Pancreas (tissue), 10 donors: ENCODE data around the gene HS6ST1. TPM values are rescaled to one million over a fixed set of nuclear protein-coding genes. Genes with fewer than 3 reads are reported as not detected.
A peak's percentile ranks its signal among the peaks of the same experiment; 100 is the strongest.

Experiments used
- ATAC-seq, 4 donors: fragments of 200-7000 bp; cut with Tn5 transposase; one replicate each; pipeline versions ENCODE4 v1.8.0 to v1.9.1; 2020; ENCODE audit warnings: mild to moderate bottlenecking in 4 of 4, moderate library complexity in 4 of 4
- DNase-seq, 6 donors: peaks; one replicate each; pipeline ENCODE4 v3.0.0-alpha.2; 2020
- FAIRE-seq: peaks from 2 replicates; lab custom pipeline; 2012; peaks lifted over from hg19 to GRCh38; lab: Jason Lieb, UNC
- H3K27ac ChIP-seq, 4 donors: fragments of 200-600 bp; sonication (generic); 1 replicate in 3 of 4; 2 replicates in 1 of 4; pipeline versions ENCODE4 v1.5.0 to v1.8.0; 2020
- H3K27me3 ChIP-seq, 4 donors: fragments of 200-600 bp; one replicate each; pipeline ENCODE4 v1.8.0; 2021
- H3K36me3 ChIP-seq, 3 donors: fragments of 200-600 bp; sonication (generic) in 1 of 3; one replicate each; pipeline versions ENCODE4 v1.5.0 to v1.8.0; 2020 to 2021
- H3K4me1 ChIP-seq, 3 donors: fragments of 200-600 bp; one replicate each; pipeline ENCODE4 v1.8.0; 2021
- H3K4me3 ChIP-seq, 4 donors: fragments of 200-600 bp; sonication (generic) in 2 of 4; one replicate each; pipeline versions ENCODE4 v1.5.0 to v1.8.0; 2020 to 2021
- H3K9me3 ChIP-seq, 4 donors: fragments of 200-600 bp; one replicate each; pipeline ENCODE4 v1.8.0; 2021
- WGBS, 2 donors: extraction: QIAGEN DNeasy Blood & Tissue Kit; methylation state at CpG; one replicate each; pipeline ENCODE4 v1.1.7; 2013; 5-methylcytosine and 5-hydroxymethylcytosine counted together
- intact Hi-C, 3 donors: fragments of 100-400 bp; cut with DNase I; formaldehyde crosslinking; loops; one replicate each; pipeline versions ENCODE4 v1.11.1 to v1.14.2; 2022
- polyA plus RNA-seq, 2 donors: library from polyadenylated mRNA; stranded (reverse); fragments of 200-250 nt; gene quantifications; one replicate each; pipeline ENCODE4 v1.2.3, GENCODE V29; 2013
- total RNA-seq, 6 donors: library from RNA; stranded (reverse); fragmentation: NEBNext Ultra II Directional in 4 of 6; extraction: Animal tissue kit (Norgen Biotek cat#: 25700) in 4 of 6; gene quantifications; one replicate each; pipeline versions ENCODE4 v1.2.1 to v1.2.4, GENCODE V29; 2021 to 2023
- TF ChIP-seq, protein P1 (sequence below), 4 donors: fragments of 200-600 bp; sonication (generic) in 3 of 4; IDR thresholded peaks; one replicate each; pipeline versions ENCODE4 v1.5.0 to v1.8.0; 2021; ENCODE audit warnings: antibody characterized with exemption in 4 of 4
- donor health status: healthy with polysubstance abuse.
- donor health status: DM: no; HTN: no; CAD: no; lungs with moderate emphysema.
- donor health status: DM: no; HTN: no; CAD: no.
- donor health status: control.
- donor health status: control.
- donor health status: Bipolar disorder and iron deficiency.
- donor health status: DM: yes; HTN: yes; CAD: no.
- donor health status: DM: no; HTN: no; CAD: no.
- donor health status: DM: no; HTN: no; CAD: no.
- donor health status: DM: yes; HTN: yes; CAD: no.

The HS6ST1 gene
- total and polyA plus RNA-seq, 8 donors = 20.7 to 47.8 (median 25.5) TPM

DNA sequence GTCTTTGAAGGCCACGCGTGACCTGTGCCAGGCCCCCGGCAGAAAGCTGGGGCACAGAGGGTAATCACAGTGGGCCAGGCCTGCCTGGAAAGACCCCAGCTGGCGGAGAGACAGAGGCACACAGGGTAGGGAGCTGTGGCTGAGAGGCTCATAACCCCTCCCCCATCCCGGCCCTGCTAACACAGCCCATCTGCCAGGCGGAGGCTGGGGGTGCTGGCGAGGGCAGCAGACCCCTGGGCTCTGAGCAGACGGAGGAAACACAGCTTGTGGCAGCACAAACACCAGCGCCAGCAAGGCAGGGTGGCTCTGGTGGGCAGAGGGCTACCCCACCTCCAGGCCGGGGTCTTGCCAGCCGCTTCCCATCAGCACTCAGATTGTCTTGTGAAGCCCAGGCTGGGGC is 19.0 kb downstream of the HS6ST1 start:
- Histone ChIP-seq H3K36me3 (no peaks in the 10 kb centered on the region), H3K4me1 (peaks cover 0 to 2% (median under 1%) of the 10 kb centered on the region in 3 donors), H3K9me3 (no peaks in the 10 kb centered on the region), H3K27me3 (no peaks in the 10 kb centered on the region), H3K27ac (no peak overlapping the region), H3K4me3 (no peak overlapping the region)
- TF ChIP-seq, protein P1, sequence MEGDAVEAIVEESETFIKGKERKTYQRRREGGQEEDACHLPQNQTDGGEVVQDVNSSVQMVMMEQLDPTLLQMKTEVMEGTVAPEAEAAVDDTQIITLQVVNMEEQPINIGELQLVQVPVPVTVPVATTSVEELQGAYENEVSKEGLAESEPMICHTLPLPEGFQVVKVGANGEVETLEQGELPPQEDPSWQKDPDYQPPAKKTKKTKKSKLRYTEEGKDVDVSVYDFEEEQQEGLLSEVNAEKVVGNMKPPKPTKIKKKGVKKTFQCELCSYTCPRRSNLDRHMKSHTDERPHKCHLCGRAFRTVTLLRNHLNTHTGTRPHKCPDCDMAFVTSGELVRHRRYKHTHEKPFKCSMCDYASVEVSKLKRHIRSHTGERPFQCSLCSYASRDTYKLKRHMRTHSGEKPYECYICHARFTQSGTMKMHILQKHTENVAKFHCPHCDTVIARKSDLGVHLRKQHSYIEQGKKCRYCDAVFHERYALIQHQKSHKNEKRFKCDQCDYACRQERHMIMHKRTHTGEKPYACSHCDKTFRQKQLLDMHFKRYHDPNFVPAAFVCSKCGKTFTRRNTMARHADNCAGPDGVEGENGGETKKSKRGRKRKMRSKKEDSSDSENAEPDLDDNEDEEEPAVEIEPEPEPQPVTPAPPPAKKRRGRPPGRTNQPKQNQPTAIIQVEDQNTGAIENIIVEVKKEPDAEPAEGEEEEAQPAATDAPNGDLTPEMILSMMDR (IDR thresholded peaks at IDR 0.05) = no peak
- FAIRE-seq (no peak), ATAC-seq (no peak), DNase-seq (peak in 3 of 6 donors; percentile 27 to 60 (median 44))
- WGBS, 2 donors = 94% methylated on average over 11 of the region's 11 CpGs
- intact Hi-C loops = loop anchor here in 1 of 3 donors (10.0 kb wide), 1 partner anchor 125 kb away; no protein-coding TSS in a partner anchor

DNA sequence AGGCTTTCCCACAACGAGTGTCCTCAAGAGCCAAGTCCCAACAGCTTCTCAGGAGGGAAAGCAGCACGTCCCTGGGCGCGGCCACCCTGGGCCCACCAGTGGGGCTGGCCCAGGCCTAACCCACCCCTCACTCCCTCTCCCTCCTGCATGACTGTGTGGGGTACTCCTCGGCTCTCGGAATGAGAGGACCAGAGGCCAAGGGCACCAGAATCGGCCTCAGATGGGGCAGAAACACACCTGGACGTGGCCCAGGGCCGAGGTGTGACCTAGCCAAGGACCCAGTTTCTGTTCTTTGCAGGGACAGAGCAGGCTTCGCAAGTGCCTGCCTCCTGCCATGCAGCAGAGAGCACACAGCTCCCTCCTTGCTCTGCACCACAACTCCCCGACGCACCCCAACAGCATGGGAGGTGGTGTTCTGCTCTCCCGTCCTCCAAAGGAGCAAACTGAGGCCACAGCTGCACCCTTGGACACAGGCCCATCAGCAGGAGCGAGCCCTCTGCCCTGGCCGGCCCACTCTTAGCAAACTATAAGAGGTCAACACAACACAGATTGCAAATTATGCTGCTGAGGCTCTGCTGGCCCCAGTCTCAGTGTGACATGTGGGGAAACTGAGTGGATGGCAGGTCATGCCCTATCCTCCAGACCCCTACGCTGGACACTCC is 19.7 kb downstream of the HS6ST1 start:
- Histone ChIP-seq H3K27me3 (no peaks in the 10 kb centered on the region), H3K36me3 (no peaks in the 10 kb centered on the region), H3K4me3 (no peak overlapping the region), H3K4me1 (no peaks in the 10 kb centered on the region), H3K9me3 (no peaks in the 10 kb centered on the region), H3K27ac (no peak overlapping the region)
- DNase-seq = peak in 3 of 6 donors; percentile 15 to 49 (median 44)
- TF ChIP-seq, protein P1 (IDR thresholded peaks at IDR 0.05) = no peak
- FAIRE-seq = no peak
- intact Hi-C loops = no loop called here
- no peak for ATAC-seq
- 82 to 83% methylated on average over 16 of the region's 16 CpGs for WGBS, 2 donors

DNA sequence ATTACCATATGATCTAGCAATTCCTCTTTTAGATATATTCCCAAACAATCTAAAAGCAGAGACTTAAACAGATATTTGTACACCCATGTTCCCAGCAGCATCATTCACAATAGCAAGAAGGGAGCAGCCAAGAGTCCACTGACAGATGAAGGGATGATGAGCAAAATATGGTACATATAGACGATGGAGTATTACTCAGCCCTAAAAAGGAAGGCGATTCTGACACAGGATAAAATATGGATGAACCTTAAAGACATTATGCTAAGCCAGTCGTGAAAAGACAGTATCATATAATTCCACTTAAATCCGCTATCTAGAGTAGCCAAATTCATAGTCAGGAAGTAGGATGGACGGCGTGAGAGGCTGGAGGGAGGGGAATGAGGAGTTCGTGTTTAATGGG is 20.4 kb downstream of the HS6ST1 start:
- DNase-seq (no peak), FAIRE-seq (no peak), ATAC-seq (no peak)
- no peaks in the 10 kb centered on the region for H3K9me3 ChIP-seq
- H3K4me3 ChIP-seq = no peak overlapping the region
- no peak overlapping the region for H3K27ac ChIP-seq
- peaks cover 0 to 1% (median 0%) of the 10 kb centered on the region in 3 donors for H3K4me1 ChIP-seq
- intact Hi-C loops = no loop called here
- no peaks in the 10 kb centered on the region for H3K27me3 ChIP-seq
- H3K36me3 ChIP-seq = no peaks in the 10 kb centered on the region
- WGBS, 2 donors = 95 to 98% methylated on average over 7 of the region's 7 CpGs
- TF ChIP-seq, protein P1 (IDR thresholded peaks at IDR 0.05) = no peak

DNA sequence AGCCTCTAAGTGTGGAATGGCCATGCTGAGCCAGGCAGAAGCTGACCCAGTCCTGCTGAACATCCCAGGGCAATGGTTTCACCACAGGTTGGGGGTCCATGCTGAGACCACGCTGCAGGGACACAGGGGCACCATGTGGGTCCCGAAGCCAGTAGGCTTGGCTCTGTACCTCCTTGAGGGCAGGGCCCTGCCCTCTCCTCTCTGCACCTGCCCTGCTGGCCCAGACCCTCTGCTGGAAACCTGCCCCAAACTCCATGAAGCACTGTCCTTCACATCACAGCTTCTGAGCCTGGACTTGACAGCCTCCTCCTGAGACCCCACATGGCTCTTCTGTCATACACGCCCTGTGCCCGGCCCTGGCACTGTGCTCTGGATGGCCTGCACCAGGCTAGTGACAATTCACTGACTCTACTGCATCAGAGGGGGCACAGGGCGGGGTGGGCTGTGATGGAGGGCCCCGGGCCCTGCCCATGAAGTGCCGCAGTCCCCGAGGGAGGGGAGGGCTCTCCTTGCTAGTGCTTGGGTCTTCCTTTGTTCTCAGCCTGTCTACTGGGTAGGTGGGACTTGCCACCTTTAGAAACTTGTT is 24.7 kb downstream of the HS6ST1 start:
- H3K27ac ChIP-seq = no peak overlapping the region
- peaks cover 0 to 7% (median 5%) of the 10 kb centered on the region in 3 donors for H3K4me1 ChIP-seq
- no peak overlapping the region for H3K4me3 ChIP-seq
- WGBS, 2 donors = 90 to 96% methylated on average over 8 of the region's 8 CpGs
- FAIRE-seq (no peak), ATAC-seq (no peak), DNase-seq (peak in 3 of 6 donors; percentile 22 to 42 (median 30))
- no peaks in the 10 kb centered on the region for H3K27me3 ChIP-seq
- intact Hi-C loops = no loop called here
- TF ChIP-seq, protein P1 (IDR thresholded peaks at IDR 0.05) = no peak
- no peaks in the 10 kb centered on the region for H3K9me3 ChIP-seq
- H3K36me3 ChIP-seq = no peaks in the 10 kb centered on the region

DNA sequence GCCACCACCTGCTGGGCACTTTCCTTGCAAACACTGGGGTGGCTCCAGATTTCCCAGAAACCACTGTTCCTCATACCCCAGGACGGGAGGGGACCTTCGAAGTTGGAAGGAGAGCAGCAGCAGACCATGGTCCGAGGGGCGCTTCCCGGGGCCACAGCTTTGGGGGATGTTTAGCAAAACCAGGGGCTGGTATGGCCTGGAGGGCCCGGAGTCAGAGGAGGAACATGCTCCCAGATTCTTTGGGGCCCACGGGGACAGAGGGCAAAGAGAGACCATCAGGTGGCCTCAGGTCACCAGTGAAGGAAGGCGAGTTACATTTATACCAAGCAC is 25.3 kb downstream of the HS6ST1 start:
- Histone ChIP-seq H3K27me3 (no peaks in the 10 kb centered on the region), H3K36me3 (no peaks in the 10 kb centered on the region), H3K9me3 (no peaks in the 10 kb centered on the region), H3K4me1 (peaks cover 0 to 7% (median 5%) of the 10 kb centered on the region in 3 donors), H3K4me3 (no peak overlapping the region), H3K27ac (no peak overlapping the region)
- DNase-seq (peak in 2 of 6 donors; percentile 55 to 64), FAIRE-seq (no peak), ATAC-seq (no peak)
- intact Hi-C loops = no loop called here
- TF ChIP-seq, protein P1 (IDR thresholded peaks at IDR 0.05) = no peak
- 89 to 94% methylated on average over 8 of the region's 8 CpGs for WGBS, 2 donors
